HFF-Myc (cell line): ENCODE data around the gene IL24.

ENCODE experiments used
- DNase-seq: peaks from one replicate; pipeline ENCODE4 v3.0.0-alpha.2; 2011; ENCODE audit warnings: low read depth; ENCODE audit errors: extremely low read depth
- H3K4me3 ChIP-seq: replicated peaks from 2 replicates; pipeline ENCODE4 v1.5.1; 2011; ENCODE audit warnings: low read depth, mild to moderate bottlenecking, control low read depth, low read length
- CTCF ChIP-seq: IDR thresholded peaks from 2 replicates; pipeline ENCODE4 v1.5.1; 2012; ENCODE audit warnings: mild to moderate bottlenecking, low read depth, low read length, control low read depth; ENCODE audit errors: missing control alignments

The IL24 gene

GRCh38 chr1:206856674-206857464 lies 40.4 kb upstream of the IL24 start:
- H3K4me3 ChIP-seq, result no peak overlapping the region
- DNase-seq, result no peak
- peak; percentile 48 for TF ChIP-seq CTCF

- TF ChIP-seq CTCF, result no peak
- no peak overlapping the region for H3K4me3 ChIP-seq
- DNase-seq, result no peak
Measured at GRCh38 chr1:206859082-206859521, 38.1 kb upstream of the IL24 start.

GRCh38 chr1:206860165-206860564 lies 37.1 kb upstream of the IL24 start:
- no peak for TF ChIP-seq CTCF
- no peak for DNase-seq

GRCh38 chr1:206863266-206863665 lies 34.0 kb upstream of the IL24 start:
- DNase-seq, result no peak
- no peak overlapping the region for H3K4me3 ChIP-seq
- TF ChIP-seq CTCF, result no peak

More at GRCh38 chr1:206860165-206860564, 37.1 kb upstream of the IL24 start:
- no peak overlapping the region for H3K4me3 ChIP-seq

- TF ChIP-seq CTCF, result peak; percentile 97
- peak; percentile 70 for DNase-seq
- H3K4me3 ChIP-seq, result no peak within 1 kb of the TSS
Measured at GRCh38 chr1:206864939-206865671, 32.1 kb upstream of the IL24 start, which contains the start of gene IL20. TSS of gene IL20 (plus strand) at chr1:206865623. CDS start at chr1:206865853, 230 bp downstream.

GRCh38 chr1:206866062-206866461 lies 31.2 kb upstream of the IL24 start:
- no peak overlapping the region for H3K4me3 ChIP-seq
- DNase-seq, result no peak
- TF ChIP-seq CTCF, result no peak
